AG20443 (cell line): ENCODE measurements around the gene KRTAP12-4.
"Not testable (repeated sequence)": the region's sequence is repeated elsewhere in the genome, so short reads cannot be mapped to it uniquely, and the experiment has no call there.

Source experiments
- DNase-seq: peaks from one replicate; pipeline ENCODE4 v3.0.0; 2012; ENCODE audit warnings: low spot score, mixed read lengths

KRTAP12-4 gene, protein sequence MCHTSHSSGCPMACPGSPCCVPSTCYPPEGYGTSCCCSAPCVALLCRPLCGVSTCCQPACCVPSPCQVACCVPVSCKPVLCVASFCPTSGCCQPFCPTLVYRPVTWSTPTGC

GRCh38 chr21:44654576-44655175, at the start of gene KRTAP12-4:
Gene KRTAP12-4, minus strand, starts transcription at chr21:44654659. Its CDS starts 45 bp downstream, at chr21:44654614.
- DNase-seq = no peak

DNA sequence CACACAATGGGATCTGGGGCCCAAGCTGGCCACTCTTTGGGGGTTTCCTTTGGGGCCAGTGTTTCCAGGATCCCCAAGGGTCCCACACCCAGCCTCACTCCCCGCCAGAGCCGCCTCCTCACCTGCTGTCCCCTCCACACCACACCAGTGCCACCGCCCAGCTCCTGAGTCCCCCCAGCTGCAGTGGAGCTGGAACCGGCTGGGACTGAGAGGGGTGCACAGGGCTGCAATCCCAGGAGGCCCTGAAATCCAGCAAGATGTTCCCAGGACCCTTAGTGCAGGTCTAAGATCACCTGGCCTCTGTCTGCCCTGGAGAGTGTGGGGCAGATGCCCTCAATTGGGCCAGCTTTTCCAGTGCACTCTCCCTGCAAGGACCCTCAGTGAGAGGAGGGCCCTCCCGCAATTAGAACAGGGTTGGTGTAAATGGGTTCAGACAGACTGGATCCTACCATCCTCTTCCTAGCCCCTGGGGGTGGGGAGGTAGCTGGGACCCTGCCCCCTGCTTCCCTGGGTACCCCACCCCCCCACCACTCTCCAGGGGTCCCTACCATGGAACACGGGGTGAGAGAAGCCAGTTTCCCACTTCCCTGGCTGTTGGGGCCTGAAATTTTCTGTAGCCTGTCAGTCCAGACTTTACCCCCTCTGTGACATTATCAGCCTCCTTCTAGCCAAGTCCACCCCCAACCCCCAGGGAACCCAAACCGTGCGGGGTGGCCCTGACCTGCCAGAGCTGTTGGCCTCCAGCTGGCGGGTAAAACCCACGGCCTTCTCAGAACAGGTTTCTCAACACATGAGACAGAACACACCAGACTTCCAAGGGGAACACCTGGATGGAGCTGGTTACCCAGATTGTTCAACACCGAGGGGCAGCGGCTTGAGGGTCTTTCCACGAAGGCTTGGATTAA, 49.5 kb upstream of the KRTAP12-4 start:
- no peak for DNase-seq

DNA sequence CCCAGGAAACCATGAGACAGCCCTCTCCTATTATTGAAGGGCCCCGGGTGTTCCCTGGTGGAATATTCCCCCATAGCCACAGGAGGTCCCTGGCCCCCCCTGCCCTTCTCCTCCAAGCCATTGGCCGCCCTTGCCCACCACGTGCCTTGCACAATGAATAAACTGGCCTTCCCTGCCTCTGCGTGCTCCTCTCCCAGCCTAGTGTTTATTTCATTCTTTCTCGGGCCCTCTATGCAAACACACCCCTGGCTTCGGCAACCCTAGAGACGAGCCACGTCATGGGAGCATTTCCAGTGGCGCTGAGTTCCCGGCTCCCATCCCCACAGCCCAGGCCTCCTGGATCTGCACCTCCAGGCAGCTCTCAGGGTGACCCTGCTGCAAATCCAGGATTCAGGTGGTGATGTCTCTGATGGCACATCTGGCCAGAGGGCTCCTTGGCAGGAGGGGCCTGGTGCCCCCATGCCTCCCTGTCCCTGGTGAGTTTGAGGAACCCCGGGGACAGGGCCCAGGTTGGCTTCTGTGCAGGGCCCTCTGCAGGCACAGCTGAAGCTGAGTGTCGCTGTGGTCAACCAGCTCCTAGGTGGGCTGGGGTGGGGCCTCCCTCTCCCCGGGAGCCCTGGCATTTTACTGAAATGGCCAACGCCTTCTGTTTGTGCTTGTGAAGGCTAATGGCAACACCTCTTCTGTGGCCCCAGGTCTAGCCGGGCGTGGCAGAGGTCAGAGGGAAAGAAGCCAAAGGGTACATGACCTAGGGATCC, 48.7 kb upstream of the KRTAP12-4 start:
- DNase-seq = no peak

DNA sequence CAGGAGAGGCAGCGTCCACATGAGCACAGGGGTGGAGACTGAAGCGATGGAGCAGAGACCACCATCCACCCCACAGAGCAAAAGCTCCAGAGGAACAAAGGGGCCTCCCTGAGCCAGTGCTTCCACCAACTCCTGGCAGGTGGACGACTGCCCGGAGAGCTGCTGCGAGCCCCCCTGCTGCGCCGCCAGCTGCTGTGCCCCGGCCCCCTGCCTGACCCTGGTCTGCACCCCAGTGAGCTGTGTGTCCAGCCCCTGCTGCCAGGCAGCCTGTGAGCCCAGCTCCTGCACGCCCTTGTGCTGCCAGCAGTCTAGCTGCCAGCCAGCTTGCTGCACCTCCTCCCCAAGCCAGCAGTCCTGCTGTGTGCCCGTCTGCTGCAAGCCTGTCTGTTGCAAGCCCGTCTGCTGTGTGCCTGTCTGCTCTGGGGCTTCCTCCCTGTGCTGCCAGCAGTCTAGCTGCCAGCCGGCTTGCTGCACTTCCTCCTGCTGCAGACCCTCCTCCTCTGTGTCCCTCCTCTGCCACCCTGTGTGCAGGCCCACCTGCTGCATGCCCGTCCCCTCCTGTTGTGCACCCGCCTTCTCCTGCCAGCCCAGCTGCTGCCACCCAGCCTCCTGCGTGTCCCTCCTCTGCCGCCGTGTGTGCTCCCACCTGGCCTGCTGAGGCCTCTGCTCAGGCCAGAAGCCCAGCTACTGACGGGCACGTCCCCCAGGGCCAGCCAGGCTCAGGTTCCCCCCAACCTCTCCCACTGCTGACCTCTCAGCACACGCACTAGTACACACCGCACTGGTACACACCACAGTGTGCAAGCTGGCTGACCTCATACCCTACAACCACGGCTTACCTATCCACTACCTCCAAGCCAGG, 47.9 kb upstream of the KRTAP12-4 start:
- DNase-seq = no peak

- DNase-seq = no peak
These were observed 47.1 kb upstream of the KRTAP12-4 start for GRCh38 chr21:44701541-44701940.

- DNase-seq = no peak
These were observed 46.6 kb upstream of the KRTAP12-4 start for GRCh38 chr21:44701023-44701400.

DNA sequence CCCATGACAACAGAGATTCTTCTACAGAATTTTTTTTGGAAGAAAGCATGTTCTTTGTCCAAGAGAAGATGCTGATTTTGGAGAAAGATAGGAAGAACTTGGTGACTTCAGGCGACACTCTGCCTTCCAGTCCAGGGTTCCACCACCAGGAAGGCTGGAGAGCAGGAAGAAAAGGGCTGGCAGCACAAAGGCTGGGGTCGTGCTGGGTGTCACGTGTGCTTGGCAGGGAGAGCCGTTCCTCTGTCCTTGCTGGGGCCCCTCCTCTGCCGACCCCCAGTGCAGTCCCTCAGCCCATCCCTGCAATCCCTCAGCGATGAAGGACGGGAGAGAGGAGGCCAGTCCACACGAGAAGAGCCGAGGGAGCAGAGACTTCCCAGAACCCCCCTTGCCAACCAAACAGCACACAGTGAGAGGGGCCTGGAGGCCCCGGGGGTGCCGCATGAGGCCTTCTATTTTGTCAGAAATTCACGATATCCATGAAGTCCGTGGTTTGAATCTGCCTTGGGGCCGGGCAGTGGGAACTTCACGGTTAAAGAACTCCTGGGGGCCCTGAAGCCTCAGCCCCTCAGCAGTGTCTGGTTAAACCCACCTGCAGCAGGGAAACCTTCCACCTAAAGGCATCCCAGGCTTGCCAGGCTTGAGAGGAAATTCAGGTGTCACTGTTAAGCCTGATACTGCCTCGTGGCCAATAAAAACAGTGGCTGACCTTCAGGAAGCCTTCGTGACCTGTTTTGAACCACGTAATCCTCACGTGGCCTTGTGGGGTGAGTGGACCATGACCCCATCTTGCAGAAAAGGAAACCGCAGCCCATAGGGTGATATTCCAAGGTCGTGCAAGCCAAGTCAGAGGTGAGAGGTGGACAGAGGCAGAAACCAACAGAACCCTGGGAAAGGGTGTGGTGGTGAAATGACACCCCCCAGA, 45.9 kb upstream of the KRTAP12-4 start:
- no peak for DNase-seq

- no peak for DNase-seq
These were observed 45.1 kb upstream of the KRTAP12-4 start for GRCh38 chr21:44699502-44700001.

GRCh38 chr21:44697811-44698734, 43.6 kb upstream of the KRTAP12-4 start:
- DNase-seq = no peak

DNA sequence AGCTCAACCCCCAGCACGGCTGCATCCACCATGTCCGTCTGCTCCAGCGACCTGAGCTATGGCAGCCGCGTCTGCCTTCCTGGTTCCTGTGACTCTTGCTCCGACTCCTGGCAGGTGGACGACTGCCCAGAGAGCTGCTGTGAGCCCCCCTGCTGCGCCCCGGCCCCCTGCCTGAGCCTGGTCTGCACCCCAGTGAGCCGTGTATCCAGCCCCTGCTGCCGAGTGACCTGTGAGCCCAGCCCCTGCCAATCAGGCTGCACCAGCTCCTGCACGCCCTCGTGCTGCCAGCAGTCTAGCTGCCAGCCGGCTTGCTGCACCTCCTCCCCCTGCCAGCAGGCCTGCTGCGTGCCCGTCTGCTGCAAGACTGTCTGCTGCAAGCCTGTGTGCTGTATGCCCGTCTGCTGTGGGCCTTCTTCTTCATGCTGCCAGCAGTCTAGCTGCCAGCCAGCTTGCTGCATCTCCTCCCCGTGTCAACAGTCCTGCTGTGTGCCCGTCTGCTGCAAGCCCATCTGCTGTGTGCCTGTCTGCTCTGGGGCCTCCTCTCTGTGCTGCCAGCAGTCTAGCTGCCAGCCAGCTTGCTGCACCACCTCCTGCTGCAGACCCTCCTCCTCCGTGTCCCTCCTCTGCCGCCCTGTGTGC, 42.8 kb upstream of the KRTAP12-4 start, which contains the start of gene KRTAP10-12:
Gene KRTAP10-12, plus strand, starts transcription at position 1 of the 639 bp plus-strand sequence. Its CDS starts 30 bp downstream, at position 31.
- not testable (repeated sequence) for DNase-seq

- DNase-seq = no peak
These were observed 42.1 kb upstream of the KRTAP12-4 start for GRCh38 chr21:44696572-44696971.

DNA sequence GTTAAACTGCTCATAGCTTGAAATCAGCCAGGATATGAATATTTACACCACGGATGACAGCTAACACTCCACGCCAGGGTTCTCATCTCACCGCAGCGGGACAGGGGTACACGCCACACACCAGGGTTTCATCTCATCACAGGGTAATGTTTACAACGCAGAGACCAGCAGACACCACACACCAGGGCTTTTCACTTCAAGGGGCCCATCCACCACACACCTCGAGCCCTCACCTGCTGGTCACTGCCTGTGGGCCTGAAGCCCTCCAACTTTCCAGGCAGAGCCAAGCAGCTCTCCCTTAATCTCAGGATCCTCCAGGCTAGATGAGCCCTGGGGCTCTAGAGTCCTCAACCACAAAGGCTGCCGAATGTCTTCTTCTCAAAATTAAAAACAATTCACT, 41.2 kb upstream of the KRTAP12-4 start:
- no peak for DNase-seq

GRCh38 chr21:44695184-44695583, 40.7 kb upstream of the KRTAP12-4 start:
- DNase-seq = peak; percentile 7

- no peak for DNase-seq
These were observed 40.3 kb upstream of the KRTAP12-4 start for GRCh38 chr21:44694776-44695175.

DNA sequence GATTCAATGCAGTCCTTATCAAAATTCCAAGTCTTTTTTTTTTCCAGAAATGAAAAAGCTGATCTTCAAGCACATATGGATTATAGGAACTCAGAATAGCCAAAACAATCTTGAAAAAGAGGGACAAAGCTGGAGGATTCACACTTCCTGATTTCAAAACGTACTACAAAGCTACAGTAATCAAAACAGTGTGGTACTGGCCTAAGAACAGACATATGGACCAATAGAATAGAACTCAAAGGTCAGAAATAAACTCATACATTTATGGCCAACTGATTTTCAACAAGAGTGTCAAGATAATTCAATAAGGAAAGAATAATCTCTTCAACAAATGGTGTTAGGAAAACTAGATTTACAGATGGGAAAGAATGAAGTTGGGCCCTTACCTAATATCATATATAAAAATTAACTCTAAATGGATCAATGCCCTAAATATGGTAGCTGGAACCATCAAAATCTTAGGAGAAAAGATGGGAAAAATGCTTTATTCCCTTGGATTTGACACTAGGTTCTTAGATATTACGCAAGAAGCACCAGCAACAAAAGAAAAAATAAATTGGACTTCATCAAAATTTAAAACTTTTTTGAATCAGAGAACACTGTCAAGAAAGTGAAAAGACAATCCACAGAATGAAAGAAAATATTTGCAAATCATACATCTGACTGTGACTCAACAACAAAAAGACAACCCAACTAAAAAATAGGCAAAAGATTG, 38.5 kb upstream of the KRTAP12-4 start:
- no peak for DNase-seq

DNA sequence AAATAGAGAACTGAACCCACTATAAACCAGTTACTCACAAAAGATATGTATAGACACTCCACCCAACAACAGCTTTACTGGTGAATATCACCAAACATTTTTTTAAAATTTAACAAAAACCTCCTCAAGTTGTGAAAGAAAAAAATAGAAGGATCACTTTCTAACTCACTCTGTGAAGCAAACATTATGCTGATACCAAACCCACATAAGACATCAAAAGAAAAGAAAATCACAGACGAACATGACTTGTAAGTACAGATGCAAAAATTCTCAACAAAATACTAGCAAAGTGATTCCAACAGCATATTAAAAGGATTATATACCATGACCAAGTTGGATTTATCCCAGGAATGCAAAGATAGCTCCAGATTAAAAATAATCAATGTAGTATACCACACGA, 37.2 kb upstream of the KRTAP12-4 start:
- no peak for DNase-seq

DNA sequence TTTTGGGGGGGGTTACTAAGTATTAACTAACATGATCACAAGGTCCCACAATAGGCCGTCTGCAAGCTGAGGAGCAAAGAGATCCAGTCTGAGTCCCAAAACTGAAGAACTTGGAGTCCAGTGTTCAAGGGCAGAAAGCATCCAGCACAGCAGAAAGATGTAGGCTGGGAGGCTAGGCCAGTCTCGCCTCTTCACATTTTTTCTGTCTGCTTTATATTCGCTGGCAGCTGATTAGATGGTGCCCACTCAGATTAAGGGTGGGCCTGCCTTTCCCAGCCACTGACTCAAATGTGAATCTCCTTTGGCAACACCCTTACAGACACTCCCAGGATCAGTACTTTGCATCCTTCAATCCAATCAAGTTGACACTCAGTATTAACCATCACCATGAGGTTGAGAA, 35.3 kb upstream of the KRTAP12-4 start:
- DNase-seq = not testable (repeated sequence)

- DNase-seq = no peak
These were observed 33.2 kb upstream of the KRTAP12-4 start for GRCh38 chr21:44687671-44688070.
